AG10803 (cell line): Measurements from ENCODE around the gene MRPL50.
A peak's percentile ranks its signal among the peaks of the same experiment; 100 is the strongest.

Experiments used
- DNase-seq: peaks from one replicate; pipeline ENCODE4 v3.0.0; 2010; ENCODE audit warnings: low read depth
- H3K4me3 ChIP-seq: 2 replicates; pipeline ENCODE4 v1.5.1; 2011; ENCODE audit warnings: mild to moderate bottlenecking, low read length, control low read depth
- TF ChIP-seq, protein P1 (sequence below): conservative IDR thresholded peaks from 2 replicates; pipeline ENCODE4 v1.5.1; 2011; ENCODE audit warnings: mild to moderate bottlenecking, low read length, control low read depth, inconsistent platforms

MRPL50 gene

DNA sequence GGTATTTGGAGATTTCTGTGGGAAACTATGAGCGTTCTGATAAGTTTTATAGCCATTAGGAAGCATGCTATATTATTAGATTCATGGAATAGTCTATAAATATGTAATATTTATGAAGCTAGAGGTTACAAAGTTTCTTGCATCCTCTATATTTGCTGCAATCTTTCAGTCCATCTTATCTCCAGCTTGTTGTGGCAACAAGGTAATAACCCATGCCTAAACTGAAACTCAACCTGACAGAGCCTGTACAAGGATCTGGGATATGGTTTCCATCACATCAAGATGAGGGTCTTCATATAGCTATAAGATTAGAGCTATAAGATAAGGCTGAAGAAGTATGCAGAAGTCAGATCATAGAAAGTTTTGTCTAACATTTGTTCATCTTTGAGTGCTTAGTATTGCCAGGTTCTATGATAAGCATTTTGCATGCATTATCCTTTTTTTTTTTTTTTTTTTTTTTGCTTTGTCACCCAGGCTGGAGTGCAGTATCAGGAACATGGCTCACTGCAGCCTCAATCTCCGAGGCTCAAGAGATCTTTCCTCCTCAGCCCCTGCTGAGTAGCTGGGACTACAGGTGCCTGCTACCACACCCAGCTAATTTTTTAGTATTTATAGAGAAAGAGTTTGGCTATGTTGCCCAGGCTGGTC lies 28.4 kb downstream of the MRPL50 start:
- H3K4me3 ChIP-seq, result no peak overlapping the region
- DNase-seq, result no peak
- TF ChIP-seq, protein P1, sequence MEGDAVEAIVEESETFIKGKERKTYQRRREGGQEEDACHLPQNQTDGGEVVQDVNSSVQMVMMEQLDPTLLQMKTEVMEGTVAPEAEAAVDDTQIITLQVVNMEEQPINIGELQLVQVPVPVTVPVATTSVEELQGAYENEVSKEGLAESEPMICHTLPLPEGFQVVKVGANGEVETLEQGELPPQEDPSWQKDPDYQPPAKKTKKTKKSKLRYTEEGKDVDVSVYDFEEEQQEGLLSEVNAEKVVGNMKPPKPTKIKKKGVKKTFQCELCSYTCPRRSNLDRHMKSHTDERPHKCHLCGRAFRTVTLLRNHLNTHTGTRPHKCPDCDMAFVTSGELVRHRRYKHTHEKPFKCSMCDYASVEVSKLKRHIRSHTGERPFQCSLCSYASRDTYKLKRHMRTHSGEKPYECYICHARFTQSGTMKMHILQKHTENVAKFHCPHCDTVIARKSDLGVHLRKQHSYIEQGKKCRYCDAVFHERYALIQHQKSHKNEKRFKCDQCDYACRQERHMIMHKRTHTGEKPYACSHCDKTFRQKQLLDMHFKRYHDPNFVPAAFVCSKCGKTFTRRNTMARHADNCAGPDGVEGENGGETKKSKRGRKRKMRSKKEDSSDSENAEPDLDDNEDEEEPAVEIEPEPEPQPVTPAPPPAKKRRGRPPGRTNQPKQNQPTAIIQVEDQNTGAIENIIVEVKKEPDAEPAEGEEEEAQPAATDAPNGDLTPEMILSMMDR, result no peak

DNA sequence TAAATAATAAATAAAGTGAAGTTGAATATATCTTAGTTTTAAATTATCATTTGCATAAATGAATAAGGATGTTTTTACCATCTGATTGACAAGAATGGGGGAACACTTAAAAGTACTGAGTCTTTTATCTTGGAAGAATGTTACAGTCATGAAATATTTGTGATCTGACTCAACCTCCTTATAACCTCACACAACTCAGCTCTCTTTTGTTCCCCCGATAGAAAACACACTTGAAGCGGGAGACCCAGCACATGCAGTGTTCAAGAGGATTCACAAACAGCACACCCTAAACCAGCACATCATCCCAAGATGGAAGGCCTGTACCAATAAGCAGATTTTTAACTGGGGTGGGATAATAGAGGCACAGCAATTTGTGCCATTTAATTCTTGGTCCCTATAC lies 29.1 kb downstream of the MRPL50 start:
- TF ChIP-seq, protein P1, result no peak
- DNase-seq, result peak; percentile 17
- H3K4me3 ChIP-seq, result no peak overlapping the region

DNA sequence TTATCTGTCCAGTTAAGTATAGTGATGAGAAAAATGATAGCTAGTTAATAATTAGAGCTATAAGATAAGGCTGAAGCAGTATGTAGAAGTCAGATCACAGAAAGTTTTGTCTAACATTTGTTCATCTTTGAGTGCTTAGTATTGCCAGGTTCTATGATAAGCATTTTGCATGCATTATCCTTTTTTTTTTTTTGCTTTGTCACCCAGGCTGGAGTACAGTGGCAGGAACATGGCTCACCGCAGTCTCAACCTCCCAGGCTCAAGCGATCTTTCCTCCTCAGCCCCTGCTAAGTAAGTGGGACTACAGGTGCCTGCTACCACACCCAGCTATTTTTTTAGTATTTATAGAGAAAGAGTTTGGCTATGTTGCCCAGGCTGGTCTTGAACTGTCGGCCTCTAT lies 31.1 kb downstream of the MRPL50 start:
- DNase-seq, result no peak
- H3K4me3 ChIP-seq, result no peak overlapping the region
- TF ChIP-seq, protein P1, result no peak

DNA sequence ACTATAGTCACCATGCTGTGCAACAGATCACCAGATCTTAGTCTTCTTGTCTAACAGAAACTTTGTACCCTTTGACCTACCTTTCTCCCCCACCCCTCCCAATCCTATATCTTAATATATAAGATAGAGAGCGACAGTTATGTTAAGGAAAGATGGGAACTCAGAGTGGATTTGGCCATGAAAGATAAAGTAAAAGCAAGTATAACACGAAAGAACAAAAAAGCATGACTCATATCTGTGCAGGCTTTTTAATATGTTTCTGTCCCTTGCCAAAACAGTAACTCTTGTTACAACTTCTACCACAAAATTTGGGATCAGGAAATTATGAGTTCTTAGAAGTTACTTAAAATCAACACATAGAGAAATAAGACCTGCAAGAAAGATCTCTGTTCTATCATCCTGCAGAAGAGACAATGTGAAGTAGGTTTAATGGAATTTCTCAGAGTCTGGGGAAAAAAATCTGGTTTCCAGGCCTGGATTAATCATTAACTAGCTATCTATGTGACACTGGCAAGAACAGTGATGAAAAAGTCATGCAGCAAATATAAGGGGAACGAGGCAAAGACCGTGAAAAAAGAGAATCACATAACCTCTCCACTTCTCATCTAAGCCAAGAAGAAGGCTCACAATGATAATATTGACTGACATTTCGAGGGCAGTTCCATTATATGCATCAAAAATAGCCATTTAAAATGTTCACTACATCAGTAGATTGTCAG lies 32.2 kb downstream of the MRPL50 start:
- TF ChIP-seq, protein P1, result no peak
- H3K4me3 ChIP-seq, result no peak overlapping the region
- DNase-seq, result peak; percentile 42

DNA sequence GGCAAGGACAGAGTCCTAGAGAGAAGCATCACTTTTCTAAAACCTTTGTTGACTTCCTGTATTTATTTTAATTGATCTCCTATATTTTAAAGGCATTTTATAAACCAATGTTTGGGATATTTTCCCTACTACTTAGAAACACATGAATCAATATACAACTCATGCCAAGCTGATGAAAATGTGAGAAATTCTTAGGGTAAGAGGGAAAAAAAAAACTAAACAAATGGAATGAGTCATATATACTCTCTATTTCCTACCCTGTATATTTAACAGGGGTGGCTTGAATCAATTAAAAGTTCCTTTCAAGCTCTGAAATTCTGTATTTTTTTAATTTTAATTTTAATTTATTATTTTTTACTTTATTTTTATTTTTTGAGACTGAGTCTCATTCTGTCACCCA lies 33.2 kb downstream of the MRPL50 start:
- DNase-seq, result peak; percentile 78
- H3K4me3 ChIP-seq, result no peak overlapping the region
- TF ChIP-seq, protein P1, result no peak

DNA sequence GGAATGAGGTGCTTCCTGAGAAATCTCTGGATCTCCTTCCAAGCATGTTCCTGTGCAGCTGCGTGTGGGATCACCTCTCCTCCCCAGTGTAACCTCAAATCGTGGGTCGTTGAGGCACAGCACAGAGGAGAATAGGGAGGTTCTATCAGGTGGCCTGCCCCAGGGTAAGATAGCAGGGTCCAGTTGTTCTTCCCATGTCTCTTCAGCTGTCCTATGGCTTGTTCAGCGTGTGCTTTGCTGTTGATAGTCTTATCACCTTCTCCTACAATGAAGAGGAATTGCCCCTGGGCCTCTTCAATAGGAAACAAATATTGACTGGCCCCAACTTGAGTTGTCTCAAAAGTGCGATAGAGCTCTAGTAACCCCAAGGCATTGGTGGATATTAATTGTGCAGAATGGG lies 36.0 kb downstream of the MRPL50 start:
- H3K4me3 ChIP-seq, result no peak overlapping the region
- DNase-seq, result no peak
- TF ChIP-seq, protein P1, result no peak

DNA sequence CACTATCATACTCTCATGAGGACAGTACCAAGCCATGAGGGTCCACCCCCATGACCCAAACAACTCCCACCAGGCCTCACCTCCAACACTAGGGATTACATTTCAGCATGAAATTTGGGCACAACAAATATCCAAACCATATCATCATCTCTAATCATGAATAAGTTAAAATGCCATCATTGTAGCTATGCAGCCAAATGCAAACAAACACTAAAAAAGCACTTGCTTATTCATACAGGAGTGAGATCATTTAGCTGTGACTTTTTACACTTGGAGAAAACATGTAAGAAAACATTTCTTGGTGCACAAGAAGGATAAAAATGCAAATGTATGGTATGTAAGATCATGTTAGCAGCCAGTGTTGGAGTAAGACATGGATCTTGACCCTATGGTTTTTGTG lies 37.8 kb downstream of the MRPL50 start:
- H3K4me3 ChIP-seq, result no peak overlapping the region
- DNase-seq, result no peak
- TF ChIP-seq, protein P1, result no peak
